Endothelial cell (in vitro differentiated cells): ENCODE measurements around the gene REM1. TPM values are rescaled to one million over a fixed set of nuclear protein-coding genes. Genes with fewer than 3 reads are reported as not detected.

Experiments used
- DNase-seq: peaks from one replicate; pipeline ENCODE4 v3.0.0; 2021; ENCODE audit warnings: low spot score
- H3K27ac Mint-ChIP-seq: one replicate; pipeline ENCODE4 v1.8.0; 2021; ENCODE audit warnings: mixed read lengths, inconsistent platforms; ENCODE audit not compliant: unreplicated experiment
- H3K27me3 Mint-ChIP-seq: one replicate; pipeline ENCODE4 v1.8.0; 2021; ENCODE audit warnings: mild to moderate bottlenecking, moderate library complexity, mixed read lengths, inconsistent platforms; ENCODE audit not compliant: unreplicated experiment
- H3K36me3 Mint-ChIP-seq: one replicate; pipeline ENCODE4 v1.8.0; 2021; ENCODE audit warnings: mild to moderate bottlenecking, low read depth, mixed read lengths, inconsistent platforms; ENCODE audit not compliant: unreplicated experiment
- H3K4me1 Mint-ChIP-seq: one replicate; pipeline ENCODE4 v1.8.0; 2021; ENCODE audit warnings: mild to moderate bottlenecking, mixed read lengths, inconsistent platforms; ENCODE audit not compliant: unreplicated experiment
- H3K4me3 Mint-ChIP-seq: one replicate; pipeline ENCODE4 v1.8.0; 2021; ENCODE audit warnings: mild to moderate bottlenecking, mixed read lengths, inconsistent platforms; ENCODE audit not compliant: unreplicated experiment
- H3K9me3 Mint-ChIP-seq: one replicate; pipeline ENCODE4 v1.8.0; 2021; ENCODE audit warnings: mixed read lengths, inconsistent platforms; ENCODE audit not compliant: unreplicated experiment
- CTCF ChIP-seq: fragments of 200-600 bp; sonication (generic); IDR thresholded peaks from one replicate; pipeline ENCODE4 v1.5.0; 2021; ENCODE audit warnings: antibody characterized with exemption; ENCODE audit not compliant: unreplicated experiment
- total RNA-seq: library from RNA; stranded (reverse); fragmentation: NEBNext Ultra II Directional; extraction: Animal tissue kit (Norgen Biotek cat#: 25700); gene quantifications from one replicate; pipeline ENCODE4 v1.2.1, GENCODE V29; 2021; ENCODE audit not compliant: unreplicated experiment

REM1 gene
- total RNA-seq, 1 donor from 2014 or later, result not detected

- Mint-ChIP-seq H3K4me1 (no peaks in the 10 kb centered on the region), H3K9me3 (peaks cover 23% of the 10 kb centered on the region)
- no peak for DNase-seq
Measured at GRCh38 chr20:31440012-31440659, 35.0 kb upstream of the REM1 start, which contains the start of gene DEFB123. Gene DEFB123, plus strand, starts transcription at chr20:31440632. Its CDS starts 67 bp downstream, at chr20:31440699.

DNA sequence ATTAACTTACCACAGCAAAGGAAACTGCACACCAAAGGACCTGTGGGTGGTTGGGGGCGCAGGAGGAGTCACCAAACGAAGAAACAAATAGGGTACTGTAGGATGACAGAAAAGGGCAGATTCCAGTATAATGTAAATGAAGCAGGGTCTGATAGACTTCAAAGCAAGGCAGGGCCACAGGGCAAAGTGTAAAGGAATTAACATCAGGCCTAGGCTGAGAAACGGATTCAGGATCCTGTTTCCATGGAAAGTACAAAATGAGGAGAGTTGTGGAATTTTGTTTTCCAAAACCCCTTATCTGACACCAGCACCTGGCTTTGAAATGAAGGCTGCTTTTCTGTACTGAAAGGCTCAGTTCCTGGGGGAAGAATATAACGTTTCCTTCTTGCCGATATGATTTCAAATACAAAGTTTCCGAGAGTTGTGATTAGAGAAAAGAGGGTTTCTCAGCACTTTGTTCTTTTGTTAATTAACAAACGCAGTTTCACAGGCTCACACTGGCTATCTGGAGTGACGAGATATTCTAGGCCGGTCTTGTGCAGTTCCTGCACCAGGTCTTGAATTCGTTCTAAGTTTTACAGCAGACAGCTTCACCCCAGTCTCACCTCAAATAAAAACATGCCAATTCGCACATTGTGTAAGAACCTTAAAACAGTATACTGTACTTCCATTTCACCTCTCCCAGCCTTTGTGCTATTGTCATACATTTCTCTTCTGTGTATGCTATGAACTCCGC is 28.8 kb upstream of the REM1 start:
- Mint-ChIP-seq H3K27ac (peak overlapping the region; percentile 43), H3K36me3 (no peaks in the 10 kb centered on the region), H3K4me3 (peak overlapping the region; percentile 21), H3K27me3 (peaks cover 3% of the 10 kb centered on the region), H3K9me3 (peaks cover 39% of the 10 kb centered on the region), H3K4me1 (no peaks in the 10 kb centered on the region)
- TF ChIP-seq CTCF, result no peak
- DNase-seq, result no peak

More at GRCh38 chr20:31440012-31440659, 35.0 kb upstream of the REM1 start, which contains the start of gene DEFB123:
- peak within 1 kb of the TSS; percentile 45 for H3K27ac Mint-ChIP-seq
- TF ChIP-seq CTCF, result no peak
- peaks cover 4% of the 10 kb centered on the region for H3K36me3 Mint-ChIP-seq
- H3K27me3 Mint-ChIP-seq, result peaks cover 3% of the 10 kb centered on the region
- no peak within 1 kb of the TSS for H3K4me3 Mint-ChIP-seq

GRCh38 chr20:31449511-31450414 is 25.3 kb upstream of the REM1 start:
- Mint-ChIP-seq H3K36me3 (no peaks in the 10 kb centered on the region), H3K27ac (no peak overlapping the region), H3K4me3 (no peak overlapping the region), H3K27me3 (peaks cover 3% of the 10 kb centered on the region), H3K9me3 (peaks cover 32% of the 10 kb centered on the region), H3K4me1 (no peaks in the 10 kb centered on the region)
- no peak for TF ChIP-seq CTCF
- no peak for DNase-seq

DNA sequence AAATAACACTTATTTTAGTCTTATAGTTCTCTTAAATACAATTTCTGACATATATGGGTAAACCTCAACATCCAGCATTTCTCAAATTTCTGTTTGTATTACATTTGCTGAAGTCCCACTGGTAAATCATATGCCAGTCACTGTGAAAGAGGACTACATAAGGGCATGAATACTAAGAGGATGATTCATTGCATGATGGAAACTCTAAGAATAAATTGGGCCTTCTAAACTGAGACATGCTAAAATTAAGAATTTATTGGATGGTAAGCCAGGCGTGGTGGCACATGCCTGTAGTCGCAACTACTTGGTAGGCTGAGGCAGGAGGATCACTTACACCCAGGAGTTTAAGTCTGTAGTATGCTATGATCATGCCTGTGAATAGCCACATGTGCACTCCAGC is 22.5 kb upstream of the REM1 start:
- no peak for DNase-seq
- peaks cover 20% of the 10 kb centered on the region for H3K9me3 Mint-ChIP-seq
- H3K27me3 Mint-ChIP-seq, result peaks cover 3% of the 10 kb centered on the region
- H3K4me3 Mint-ChIP-seq, result no peak overlapping the region
- no peak for TF ChIP-seq CTCF
- no peak overlapping the region for H3K27ac Mint-ChIP-seq
- no peaks in the 10 kb centered on the region for H3K36me3 Mint-ChIP-seq
- no peaks in the 10 kb centered on the region for H3K4me1 Mint-ChIP-seq
